ENCODE measurements around the gene GPC3.

- TF ChIP-seq CTCF (IDR thresholded peaks at IDR 0.05) (no peak), POLR2A (IDR thresholded peaks at IDR 0.05) (no peak)
These were observed 17.7 kb upstream of the GPC3 start for GRCh38 chrX:134002921-134003615.
